Neural cell (in vitro differentiated cells): ENCODE results near the gene MARK3. TPM values are rescaled to one million over a fixed set of nuclear protein-coding genes. Genes with fewer than 3 reads are reported as not detected.

Experiments used
- H2AFZ ChIP-seq: fragments of 200-600, 300-800 bp; sonication (generic), shearing (Covaris generic); 2 replicates; pipeline ENCODE4 v1.6.0; 2014; ENCODE audit warnings: low read depth, mild to moderate bottlenecking, antibody characterized with exemption, low read length, moderate library complexity
- H3F3A ChIP-seq: fragments of 200-600 bp; shearing (Covaris generic); 2 replicates; pipeline ENCODE4 v1.6.1; 2016; ENCODE audit warnings: mild to moderate bottlenecking, moderate library complexity, mixed read lengths, antibody characterized with exemption, low read length; ENCODE audit not compliant: insufficient read depth, poor library complexity, severe bottlenecking
- H3K27ac ChIP-seq: fragments of 200-600, 300-800 bp; sonication (generic), shearing (Covaris generic); 2 replicates; pipeline ENCODE4 v1.5.1; 2014; ENCODE audit warnings: mild to moderate bottlenecking, low read length, moderate library complexity
- H3K27me3 ChIP-seq: fragments of 300-800, 200-600 bp; sonication (generic), shearing (Covaris generic); 2 replicates; pipeline ENCODE4 v1.6.0; 2014; ENCODE audit warnings: mild to moderate bottlenecking, low read depth, low read length, moderate library complexity; ENCODE audit not compliant: insufficient read depth
- H3K36me3 ChIP-seq: fragments of 300-800, 200-600 bp; sonication (generic), shearing (Covaris generic); 2 replicates; pipeline ENCODE4 v1.5.1; 2014; ENCODE audit warnings: mild to moderate bottlenecking, antibody characterized with exemption, low read length, moderate library complexity; ENCODE audit not compliant: insufficient read depth
- H3K4me2 ChIP-seq: fragments of 300-800, 200-600 bp; sonication (generic), shearing (Covaris generic); 2 replicates; pipeline ENCODE4 v1.6.0; 2014; ENCODE audit warnings: mild to moderate bottlenecking, low read length
- H3K4me3 ChIP-seq: fragments of 300-800, 200-600 bp; sonication (generic), shearing (Covaris generic); 2 replicates; pipeline ENCODE4 v1.5.1; 2014; ENCODE audit warnings: mild to moderate bottlenecking, low read length, moderate library complexity
- H3K79me2 ChIP-seq: fragments of 200-600 bp; shearing (Covaris generic); replicated peaks from 2 replicates; pipeline ENCODE4 v1.6.0; 2014; ENCODE audit warnings: mild to moderate bottlenecking, low read length, moderate library complexity; ENCODE audit not compliant: insufficient read depth
- H3K9ac ChIP-seq: fragments of 300-800, 200-600 bp; sonication (generic), shearing (Covaris generic); 2 replicates; pipeline ENCODE4 v1.6.1; 2016; ENCODE audit warnings: mild to moderate bottlenecking, low read length, mixed read lengths
- H3K9me2 ChIP-seq: fragments of 200-600 bp; shearing (Covaris generic); 2 replicates; pipeline ENCODE4 v1.6.1; 2016; ENCODE audit warnings: mild to moderate bottlenecking, low read length, mixed read lengths; ENCODE audit not compliant: insufficient read depth
- H3K9me3 ChIP-seq: fragments of 200-600, 300-800 bp; sonication (generic), shearing (Covaris generic); 2 replicates; pipeline ENCODE4 v1.6.1; 2016; ENCODE audit warnings: mild to moderate bottlenecking, mixed run types, low read length, moderate library complexity, mixed read lengths
- H4K20me1 ChIP-seq: fragments of 200-600 bp; shearing (Covaris generic); 2 replicates; pipeline ENCODE4 v1.6.1; 2016; ENCODE audit warnings: mild to moderate bottlenecking, mixed run types; ENCODE audit not compliant: insufficient read depth
- CTCF ChIP-seq: fragments of 450-650 bp; IDR thresholded peaks from 2 replicates; pipeline ENCODE4 v1.5.1; 2014; ENCODE audit warnings: antibody characterized with exemption, mild to moderate bottlenecking, moderate library complexity; ENCODE audit not compliant: poor library complexity, severe bottlenecking
- EP300 ChIP-seq: fragments of 450-650 bp; conservative IDR thresholded peaks from 2 replicates; pipeline ENCODE4 v1.6.1; 2014; ENCODE audit warnings: antibody characterized with exemption, mild to moderate bottlenecking, moderate library complexity; ENCODE audit not compliant: poor library complexity, severe bottlenecking
- EZH2 ChIP-seq: fragments of 200-600, 300-800 bp; shearing (Covaris generic), sonication (generic); IDR thresholded peaks from 2 replicates; pipeline ENCODE4 v1.6.1; 2014; ENCODE audit warnings: antibody characterized with exemption, low read length, borderline replicate concordance, mild to moderate bottlenecking; ENCODE audit not compliant: insufficient read depth, poor library complexity, severe bottlenecking
- MXI1 ChIP-seq: fragments of 450-650 bp; conservative IDR thresholded peaks from 2 replicates; pipeline ENCODE4 v1.6.1; 2014; ENCODE audit warnings: antibody characterized with exemption, mild to moderate bottlenecking; ENCODE audit not compliant: poor library complexity, severe bottlenecking
- POLR2AphosphoS5 ChIP-seq: IDR thresholded peaks from 2 replicates; pipeline ENCODE4 v1.6.1; 2012
- RAD21 ChIP-seq: fragments of 450-650 bp; conservative IDR thresholded peaks from 2 replicates; pipeline ENCODE4 v1.6.1; 2014; ENCODE audit warnings: antibody characterized with exemption, mild to moderate bottlenecking, moderate library complexity
- REST ChIP-seq: IDR thresholded peaks from 2 replicates; pipeline ENCODE4 v1.6.1; 2012; ENCODE audit warnings: borderline replicate concordance
- SMC3 ChIP-seq: fragments of 450-650 bp; conservative IDR thresholded peaks from 2 replicates; pipeline ENCODE4 v1.6.1; 2014; ENCODE audit warnings: antibody characterized with exemption, mild to moderate bottlenecking, moderate library complexity; ENCODE audit not compliant: poor library complexity
- TAF1 ChIP-seq: IDR thresholded peaks from 2 replicates; pipeline ENCODE4 v1.6.1; 2012; ENCODE audit warnings: low read depth
- polyA plus RNA-seq: library from polyadenylated mRNA; depleted of rRNA; stranded (reverse); fragments of >200 nt; gene quantifications from 2 replicates; pipeline ENCODE4 v1.2.3, GENCODE V29; 2014

The MARK3 gene
- polyA plus RNA-seq, 1 donor from 2014 or later: 158 TPM

GRCh38 chr14:103485504-103485903 is 100.3 kb downstream of the MARK3 start:
- Histone ChIP-seq H2AFZ (no peak overlapping the region), H3K4me3 (no peak overlapping the region), H3K79me2 (no peaks in the 10 kb centered on the region), H3K9ac (no peak overlapping the region), H3K9me3 (no peaks in the 10 kb centered on the region), H3K9me2 (no peaks in the 10 kb centered on the region), H3K27me3 (no peaks in the 10 kb centered on the region), H3K4me2 (no peak overlapping the region), H3K36me3 (peaks cover 5% of the 10 kb centered on the region), H3K27ac (no peak overlapping the region), H3F3A (no peaks in the 10 kb centered on the region), H4K20me1 (no peaks in the 10 kb centered on the region)
- TF ChIP-seq RAD21: no peak
- TF ChIP-seq SMC3: no peak
- TF ChIP-seq POLR2AphosphoS5: no peak
- no peak for TF ChIP-seq EZH2
- TF ChIP-seq TAF1: no peak
- TF ChIP-seq EP300: no peak
- no peak for TF ChIP-seq CTCF
- no peak for TF ChIP-seq REST
- no peak for TF ChIP-seq MXI1

- H3K27ac ChIP-seq: no peak overlapping the region
- no peaks in the 10 kb centered on the region for H4K20me1 ChIP-seq
- no peak overlapping the region for H3K4me3 ChIP-seq
- no peak overlapping the region for H2AFZ ChIP-seq
- no peaks in the 10 kb centered on the region for H3K9me3 ChIP-seq
- no peaks in the 10 kb centered on the region for H3F3A ChIP-seq
- TF ChIP-seq EP300 (no peak), POLR2AphosphoS5 (no peak), TAF1 (no peak), EZH2 (no peak), MXI1 (no peak), CTCF (no peak), RAD21 (no peak), SMC3 (no peak), REST (no peak)
- no peaks in the 10 kb centered on the region for H3K27me3 ChIP-seq
- H3K4me2 ChIP-seq: no peak overlapping the region
- no peaks in the 10 kb centered on the region for H3K36me3 ChIP-seq
- H3K9ac ChIP-seq: no peak overlapping the region
- no peaks in the 10 kb centered on the region for H3K79me2 ChIP-seq
- H3K9me2 ChIP-seq: no peaks in the 10 kb centered on the region
These were observed 102.9 kb downstream of the MARK3 start for GRCh38 chr14:103488071-103488470.
